Endodermal cell (in vitro differentiated cells): ENCODE measurements around the gene FOS. TPM values are rescaled to one million over a fixed set of nuclear protein-coding genes. Genes with fewer than 3 reads are reported as not detected.

Source experiments
- DNase-seq: peaks from one replicate; pipeline ENCODE4 v3.0.0-alpha.2; 2017
- H3K27ac ChIP-seq: 2 replicates; pipeline ENCODE4 v1.5.1; 2013; ENCODE audit warnings: mild to moderate bottlenecking, low read depth, low read length, moderate library complexity
- H3K27me3 ChIP-seq: 2 replicates; pipeline ENCODE4 v1.6.1; 2013; ENCODE audit warnings: mild to moderate bottlenecking, low read length, moderate library complexity; ENCODE audit not compliant: insufficient read depth, control insufficient read depth, poor library complexity, severe bottlenecking
- H3K36me3 ChIP-seq: 2 replicates; pipeline ENCODE4 v1.7.0; 2013; ENCODE audit warnings: mild to moderate bottlenecking, low read length, moderate library complexity; ENCODE audit not compliant: control insufficient read depth, insufficient read depth
- H3K4me1 ChIP-seq: one replicate; pipeline ENCODE4 v1.7.0; 2013; ENCODE audit warnings: low read length; ENCODE audit not compliant: control insufficient read depth, insufficient read depth
- H3K4me3 ChIP-seq: 2 replicates; pipeline ENCODE4 v1.5.1; 2013; ENCODE audit warnings: mild to moderate bottlenecking, low read length, moderate library complexity
- H3K9ac ChIP-seq: 2 replicates; pipeline ENCODE4 v1.6.1; 2013; ENCODE audit warnings: mild to moderate bottlenecking, low read length, moderate library complexity; ENCODE audit not compliant: poor library complexity, severe bottlenecking; ENCODE audit errors: extremely low read depth
- H3K9me3 ChIP-seq: 2 replicates; pipeline ENCODE4 v1.6.1; 2013; ENCODE audit warnings: mild to moderate bottlenecking, low read length, moderate library complexity; ENCODE audit not compliant: control insufficient read depth
- H3K27ac Mint-ChIP-seq: 2 replicates; pipeline ENCODE4 v1.8.0; 2020; ENCODE audit warnings: mixed read lengths
- H3K27me3 Mint-ChIP-seq: 2 replicates; pipeline ENCODE4 v1.8.0; 2021; ENCODE audit warnings: mild to moderate bottlenecking, mixed read lengths; ENCODE audit not compliant: insufficient read depth
- H3K36me3 Mint-ChIP-seq: 2 replicates; pipeline ENCODE4 v1.8.0; 2020; ENCODE audit warnings: low read depth, mixed read lengths
- H3K4me1 Mint-ChIP-seq: 2 replicates; pipeline ENCODE4 v1.8.0; 2020; ENCODE audit warnings: mixed read lengths
- H3K4me3 Mint-ChIP-seq: 2 replicates; pipeline ENCODE4 v1.8.0; 2020; ENCODE audit warnings: mild to moderate bottlenecking, moderate library complexity, mixed read lengths
- H3K9me3 Mint-ChIP-seq: 2 replicates; pipeline ENCODE4 v1.8.0; 2020; ENCODE audit warnings: mild to moderate bottlenecking, mixed read lengths
- WGBS, 2 experiments: methylation state at CpG; one replicate each; pipeline versions ENCODE4 v1.1.5 to v1.1.7; 2013; ENCODE audit warnings: missing lambda C conversion rate in 2 of 2, mixed read lengths in 1 of 2; ENCODE audit not compliant: insufficient coverage in 1 of 2, insufficient read length in 1 of 2; 5-methylcytosine and 5-hydroxymethylcytosine counted together
- total RNA-seq, 2 donors: library from RNA; stranded (reverse); fragmentation: NEBNext Ultra II Directional in 1 of 2; extraction: Animal tissue kit (Norgen Biotek cat#: 25700) in 1 of 2; gene quantifications; 2 replicates in 1 of 2; 3 replicates in 1 of 2; pipeline ENCODE4 v1.2.1, GENCODE V29; 2021
- TF ChIP-seq, protein P1 (sequence below): fragments of 200-600 bp; sonication (generic); conservative IDR thresholded peaks from 2 replicates; pipeline ENCODE4 v1.5.0; 2021; ENCODE audit warnings: antibody characterized with exemption, mild to moderate bottlenecking

The FOS gene
- total RNA-seq, 2 donors from 2014 or later: 10.3 to 14.0 TPM

- peaks cover 22% of the 10 kb centered on the region for H3K4me1 Mint-ChIP-seq
- peak overlapping the region; percentile 99 for H3K27ac Mint-ChIP-seq
- Histone ChIP-seq H3K27me3 (no peaks in the 10 kb centered on the region), H3K36me3 (no peaks in the 10 kb centered on the region), H3K27ac (no peak overlapping the region), H3K9me3 (no peaks in the 10 kb centered on the region), H3K9ac (peak overlapping the region; percentile 91), H3K4me3 (peak overlapping the region; percentile 81), H3K4me1 (no peaks in the 10 kb centered on the region)
- no peak for DNase-seq
- H3K27me3 Mint-ChIP-seq: no peaks in the 10 kb centered on the region
- H3K36me3 Mint-ChIP-seq: no peaks in the 10 kb centered on the region
- WGBS, 2 experiments: 86 to 94% methylated on average over 6 to 7 of the region's 8 CpGs
- no peak overlapping the region for H3K4me3 Mint-ChIP-seq
- TF ChIP-seq, protein P1, sequence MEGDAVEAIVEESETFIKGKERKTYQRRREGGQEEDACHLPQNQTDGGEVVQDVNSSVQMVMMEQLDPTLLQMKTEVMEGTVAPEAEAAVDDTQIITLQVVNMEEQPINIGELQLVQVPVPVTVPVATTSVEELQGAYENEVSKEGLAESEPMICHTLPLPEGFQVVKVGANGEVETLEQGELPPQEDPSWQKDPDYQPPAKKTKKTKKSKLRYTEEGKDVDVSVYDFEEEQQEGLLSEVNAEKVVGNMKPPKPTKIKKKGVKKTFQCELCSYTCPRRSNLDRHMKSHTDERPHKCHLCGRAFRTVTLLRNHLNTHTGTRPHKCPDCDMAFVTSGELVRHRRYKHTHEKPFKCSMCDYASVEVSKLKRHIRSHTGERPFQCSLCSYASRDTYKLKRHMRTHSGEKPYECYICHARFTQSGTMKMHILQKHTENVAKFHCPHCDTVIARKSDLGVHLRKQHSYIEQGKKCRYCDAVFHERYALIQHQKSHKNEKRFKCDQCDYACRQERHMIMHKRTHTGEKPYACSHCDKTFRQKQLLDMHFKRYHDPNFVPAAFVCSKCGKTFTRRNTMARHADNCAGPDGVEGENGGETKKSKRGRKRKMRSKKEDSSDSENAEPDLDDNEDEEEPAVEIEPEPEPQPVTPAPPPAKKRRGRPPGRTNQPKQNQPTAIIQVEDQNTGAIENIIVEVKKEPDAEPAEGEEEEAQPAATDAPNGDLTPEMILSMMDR: no peak
- H3K9me3 Mint-ChIP-seq: no peaks in the 10 kb centered on the region
Measured at GRCh38 chr14:75260025-75260763, 18.4 kb upstream of the FOS start.

- Mint-ChIP-seq H3K36me3 (no peaks in the 10 kb centered on the region), H3K27ac (no peak overlapping the region), H3K27me3 (no peaks in the 10 kb centered on the region), H3K4me3 (no peak overlapping the region), H3K9me3 (no peaks in the 10 kb centered on the region), H3K4me1 (peaks cover 20% of the 10 kb centered on the region)
- Histone ChIP-seq H3K4me3 (no peak overlapping the region), H3K4me1 (no peaks in the 10 kb centered on the region), H3K27me3 (no peaks in the 10 kb centered on the region), H3K9ac (no peak overlapping the region), H3K9me3 (no peaks in the 10 kb centered on the region), H3K27ac (no peak overlapping the region), H3K36me3 (no peaks in the 10 kb centered on the region)
- TF ChIP-seq, protein P1: no peak
- WGBS, 2 experiments: 93% methylated on average over 4 to 5 of the region's 5 CpGs
- DNase-seq: no peak
Measured at GRCh38 chr14:75261820-75262219, 16.8 kb upstream of the FOS start.

GRCh38 chr14:75262641-75263040, 16.0 kb upstream of the FOS start:
- H3K27ac Mint-ChIP-seq: no peak overlapping the region
- DNase-seq: no peak
- 93 to 100% methylated on average over 1 to 2 of the region's 2 CpGs for whole genome bisulfite sequencing, 2 experiments

More at GRCh38 chr14:75262641-75263040, 16.0 kb upstream of the FOS start:
- no peaks in the 10 kb centered on the region for H3K4me1 ChIP-seq
- no peak overlapping the region for H3K4me3 ChIP-seq
- no peaks in the 10 kb centered on the region for H3K27me3 ChIP-seq
- no peaks in the 10 kb centered on the region for H3K36me3 ChIP-seq
- TF ChIP-seq, protein P1: no peak
- Mint-ChIP-seq H3K4me1 (peaks cover 22% of the 10 kb centered on the region), H3K9me3 (no peaks in the 10 kb centered on the region), H3K4me3 (no peak overlapping the region), H3K36me3 (no peaks in the 10 kb centered on the region), H3K27me3 (no peaks in the 10 kb centered on the region)
- no peak overlapping the region for H3K9ac ChIP-seq
- no peak overlapping the region for H3K27ac ChIP-seq
- no peaks in the 10 kb centered on the region for H3K9me3 ChIP-seq
